ENCODE data around the gene INSR. TPM values are rescaled to one million over a fixed set of nuclear protein-coding genes. Genes with fewer than 3 reads are reported as not detected.
"Not testable (repeated sequence)": the region's sequence is repeated elsewhere in the genome, so short reads cannot be mapped to it uniquely, and the experiment has no call there.

Gene INSR
- total RNA-seq, 1 experiment from 2014 or later = 0.72 TPM

DNA sequence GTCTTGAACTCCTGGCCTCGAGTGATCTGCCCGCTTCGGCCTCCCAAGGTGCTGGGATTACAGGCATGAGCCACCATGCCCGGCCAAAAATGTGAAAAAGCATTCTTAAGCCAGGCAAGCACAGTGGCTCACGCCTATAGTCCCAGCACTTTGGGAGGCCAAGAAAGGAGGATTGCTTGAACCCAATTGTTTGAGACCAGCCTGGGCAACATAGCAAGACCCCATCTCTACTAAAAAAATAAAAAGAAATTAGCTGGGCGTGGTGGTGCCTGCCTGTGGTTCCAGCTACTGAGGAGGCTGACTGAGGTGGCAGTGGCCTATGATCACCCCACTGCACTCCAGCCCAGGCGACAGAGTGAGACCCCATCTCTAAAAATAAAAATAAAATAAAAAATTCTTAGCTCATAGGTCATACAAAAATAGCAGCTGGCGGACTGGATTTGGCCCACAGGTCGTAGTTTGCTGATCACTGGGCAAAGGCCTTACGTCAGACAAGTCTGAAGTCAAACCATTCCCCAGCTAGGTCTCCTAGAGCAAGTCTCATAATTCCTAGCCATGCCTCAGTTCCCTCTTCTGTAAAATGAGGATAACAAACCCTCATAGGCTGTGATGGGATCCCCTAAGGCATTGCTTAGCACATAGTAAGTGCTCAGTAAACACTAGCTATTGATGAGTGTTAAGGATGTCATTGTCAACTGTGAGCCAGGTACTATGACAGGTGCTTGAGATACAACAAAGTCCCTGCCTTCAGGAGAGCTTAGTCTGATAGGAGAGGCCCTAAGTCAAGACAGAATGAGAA is 36.0 kb downstream of the INSR start:
- DNase-seq (ENCODE audit: low read depth) = no peak

GRCh38 chr19:7257148-7258040 is 36.8 kb downstream of the INSR start:
- DNase-seq (ENCODE audit: low read depth) = no peak

- DNase-seq (ENCODE audit: low read depth) = no peak
Observed at GRCh38 chr19:7255631-7256030, 38.6 kb downstream of the INSR start.

GRCh38 chr19:7255119-7255518 is 39.1 kb downstream of the INSR start:
- no peak for DNase-seq (ENCODE audit: low read depth)

- no peak for DNase-seq (ENCODE audit: low read depth)
Observed at GRCh38 chr19:7254590-7254989, 39.6 kb downstream of the INSR start.

GRCh38 chr19:7252364-7252763 is 41.9 kb downstream of the INSR start:
- DNase-seq (ENCODE audit: low read depth) = no peak

GRCh38 chr19:7251494-7251893 is 42.7 kb downstream of the INSR start:
- no peak for DNase-seq (ENCODE audit: low read depth)

- DNase-seq (ENCODE audit: low read depth) = no peak
Observed at GRCh38 chr19:7250951-7251350, 43.3 kb downstream of the INSR start.

- no peak for DNase-seq (ENCODE audit: low read depth)
Observed at GRCh38 chr19:7250057-7250596, 44.1 kb downstream of the INSR start.

GRCh38 chr19:7247155-7247554 is 47.1 kb downstream of the INSR start:
- DNase-seq (ENCODE audit: low read depth) = no peak

DNA sequence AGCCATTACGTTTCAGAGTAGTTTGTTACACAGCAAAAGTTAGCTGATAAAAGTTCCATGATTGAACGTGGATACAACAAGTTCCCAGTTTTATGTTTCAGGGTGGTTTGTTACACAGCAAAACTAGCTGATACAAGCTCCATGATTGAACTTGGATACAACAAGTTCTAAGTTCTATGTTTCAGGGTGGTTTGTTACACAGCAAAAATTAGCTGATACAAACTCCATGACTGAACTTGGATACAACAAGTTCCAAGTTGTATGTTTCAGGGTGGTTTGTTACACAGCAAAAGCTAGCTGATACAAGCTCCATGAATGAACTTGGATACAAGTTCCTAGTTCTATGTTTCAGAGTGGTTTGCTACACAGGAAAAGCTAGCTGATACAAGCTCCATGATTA is 47.6 kb downstream of the INSR start:
- DNase-seq (ENCODE audit: low read depth) = no peak

DNA sequence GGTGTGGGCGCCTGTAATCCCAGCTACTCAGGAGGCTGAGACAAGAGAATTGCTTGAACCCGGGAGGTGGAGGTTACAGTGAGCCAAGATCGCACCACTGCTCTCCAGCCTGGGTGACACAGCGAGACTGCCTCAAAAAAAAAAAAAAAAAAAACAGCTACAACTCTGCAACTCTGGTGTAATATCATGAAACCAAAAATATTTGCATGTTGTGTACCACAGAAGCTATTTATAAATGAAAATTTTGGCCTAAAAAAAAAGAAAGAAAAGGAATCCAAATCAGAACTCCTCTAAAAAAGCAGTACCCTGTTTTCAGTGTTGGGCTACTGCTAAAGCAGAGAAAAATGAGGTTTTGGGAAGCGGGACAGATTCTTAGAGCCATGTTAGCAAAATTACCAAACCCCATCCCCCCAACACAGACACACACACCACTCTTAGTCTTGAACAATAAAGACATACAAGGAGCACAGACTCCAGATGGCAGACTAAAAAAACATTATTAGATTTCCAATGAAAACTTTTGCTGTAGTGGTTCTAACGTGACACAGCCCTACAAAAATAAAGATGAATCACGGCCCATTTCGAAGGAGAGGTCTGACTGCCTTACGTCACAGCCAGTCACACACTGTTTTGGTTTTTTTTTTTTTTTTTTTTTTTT is 51.5 kb downstream of the INSR start:
- peak; percentile 36 for DNase-seq (ENCODE audit: low read depth)

GRCh38 chr19:7238051-7238450 is 56.2 kb downstream of the INSR start:
- no peak for DNase-seq (ENCODE audit: low read depth)

DNA sequence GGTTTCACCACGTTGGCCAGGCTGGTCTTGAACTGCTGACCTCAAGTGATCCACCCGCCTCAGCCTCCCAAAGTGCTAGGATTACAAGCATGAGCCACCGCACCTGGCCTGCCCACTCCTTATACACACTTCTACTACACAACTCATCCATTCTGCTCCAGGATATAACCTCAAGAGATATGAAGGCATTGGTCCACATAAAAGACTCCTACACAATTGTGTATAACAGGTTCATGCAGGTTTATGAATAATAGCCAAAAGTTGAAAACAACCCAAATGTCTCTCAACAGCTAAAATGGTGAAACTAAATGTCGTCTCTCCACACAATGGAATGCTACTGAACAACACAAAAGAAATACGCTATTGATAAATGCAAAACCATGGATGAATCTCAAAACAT is 58.1 kb downstream of the INSR start:
- DNase-seq (ENCODE audit: low read depth) = no peak

DNA sequence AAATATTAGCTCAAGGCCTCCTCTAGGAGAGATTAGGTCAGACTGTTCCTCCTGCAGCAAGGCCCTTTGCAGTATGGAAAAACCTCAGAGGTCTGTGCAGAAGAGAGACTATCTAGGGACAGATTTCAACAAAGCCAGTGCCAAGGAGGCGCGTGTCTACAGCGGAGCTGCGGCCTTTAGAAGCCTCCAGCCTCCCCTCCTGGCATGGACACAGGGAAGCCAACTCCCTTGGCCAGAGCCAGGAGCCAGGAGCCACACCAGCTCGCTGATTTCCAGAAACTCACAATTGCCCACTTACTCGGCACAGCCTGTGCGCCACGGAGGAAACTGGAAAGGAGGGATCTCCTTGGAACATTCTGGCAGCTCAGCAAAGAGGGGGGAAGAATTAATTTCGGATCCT is 63.4 kb downstream of the INSR start:
- no peak for DNase-seq (ENCODE audit: low read depth)

GRCh38 chr19:7229735-7230134 is 64.5 kb downstream of the INSR start:
- no peak for DNase-seq (ENCODE audit: low read depth)

DNA sequence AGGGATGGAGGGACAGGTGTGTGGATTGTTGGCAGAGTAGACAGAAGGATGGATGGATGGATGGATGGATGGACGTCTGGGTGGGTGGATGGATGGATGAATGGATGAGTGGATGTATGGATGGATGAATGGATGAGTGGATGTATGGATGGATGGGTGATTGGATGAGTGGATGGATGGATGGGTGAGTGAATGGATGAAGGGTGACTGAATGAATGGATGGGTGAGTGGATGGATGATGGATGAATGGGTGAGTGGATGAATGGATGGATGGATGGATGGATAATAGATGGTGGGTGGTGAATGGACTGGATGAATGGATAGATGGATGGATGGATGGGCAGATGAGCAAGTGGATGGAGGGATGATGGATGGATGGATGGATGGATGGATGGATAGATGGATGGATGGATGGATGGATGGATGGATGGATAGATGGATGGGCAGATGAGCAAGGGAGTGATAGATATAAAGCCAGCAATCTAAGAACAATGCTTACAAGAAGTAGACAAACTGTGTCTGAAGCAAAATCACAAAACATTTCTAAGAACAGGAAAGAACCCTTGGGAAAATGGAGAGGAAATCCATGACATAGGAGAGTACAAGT is 65.2 kb downstream of the INSR start:
- no peak for DNase-seq (ENCODE audit: low read depth)

- DNase-seq (ENCODE audit: low read depth) = no peak
Observed at GRCh38 chr19:7227735-7228134, 66.5 kb downstream of the INSR start.

DNA sequence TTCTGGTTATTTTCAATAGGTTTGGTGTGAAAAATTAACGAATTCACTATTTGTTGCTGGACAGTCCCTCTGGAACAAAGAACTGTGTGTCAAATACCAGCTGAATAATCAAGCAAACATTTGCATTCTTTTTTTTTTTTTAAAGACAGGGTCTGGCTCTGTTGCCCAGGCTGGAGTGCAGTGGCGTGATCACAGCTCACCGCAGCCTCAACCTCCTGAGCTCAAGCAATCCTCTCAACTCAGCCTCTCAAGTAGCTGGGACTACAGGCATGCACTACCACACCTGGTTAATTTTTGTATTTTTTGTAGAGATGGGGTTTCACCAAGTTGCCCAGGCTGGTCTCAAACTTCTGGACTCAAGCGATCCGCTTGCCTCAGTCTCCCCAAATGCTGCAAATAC is 67.1 kb downstream of the INSR start:
- DNase-seq (ENCODE audit: low read depth) = not testable (repeated sequence)

- no peak for DNase-seq (ENCODE audit: low read depth)
Observed at GRCh38 chr19:7226739-7227138, 67.5 kb downstream of the INSR start.

GRCh38 chr19:7225741-7226140 is 68.5 kb downstream of the INSR start:
- DNase-seq (ENCODE audit: low read depth) = no peak

- no peak for DNase-seq (ENCODE audit: low read depth)
Observed at GRCh38 chr19:7224995-7225394, 69.2 kb downstream of the INSR start.
